ENCODE measurements around the gene RASGRF2. TPM values are rescaled to one million over a fixed set of nuclear protein-coding genes. Genes with fewer than 3 reads are reported as not detected.
A peak's percentile ranks its signal among the peaks of the same experiment; 100 is the strongest.
"Not testable (repeated sequence)": the region's sequence is repeated elsewhere in the genome, so short reads cannot be mapped to it uniquely, and the experiment has no call there.

Gene RASGRF2
- polyA plus RNA-seq, 2 of the 4 experiments (the other 2 are of a cell fraction), result 1.4 to 2.1 TPM

- DNase-seq (ENCODE audit: low read depth in 1 of 2, low spot score in 1 of 2) (no peak), FAIRE-seq (no peak), ATAC-seq (no peak)
- Histone ChIP-seq H3K9me3 (no peaks in the 10 kb centered on the region), H3K4me1 (no peaks in the 10 kb centered on the region), H3K4me3 (no peak overlapping the region), H3K27ac (no peak overlapping the region), H3K4me2 (no peak overlapping the region)
- POLR2A ChIA-PET, result no interaction called here
- 28% methylated on average over 3 of the region's 3 CpGs for WGBS (ENCODE audit: missing lambda C conversion rate)
- TF ChIP-seq POLR2A (IDR thresholded peaks at IDR 0.05; ENCODE audit: low read length) (no peak), ATOH8 (CRISPR knock-in tag; IDR thresholded peaks at IDR 0.05; ENCODE audit: low read depth) (no peak), ELK1 (IDR thresholded peaks at IDR 0.05; ENCODE audit: low read depth, low read length) (no peak), NR3C1 (IDR thresholded peaks at IDR 0.05) (no peak), CHD2 (IDR thresholded peaks at IDR 0.05; ENCODE audit: low read length, partially characterized antibody) (no peak), PHF8 (IDR thresholded peaks at IDR 0.05; ENCODE audit: borderline replicate concordance, low read depth) (no peak), RARB (CRISPR knock-in tag; IDR thresholded peaks at IDR 0.05) (no peak)
- CTCF ChIA-PET, result interaction anchor here (2.5 kb wide), 1 partner anchor 9 kb away, joined by 15 read pairs; no protein-coding TSS in a partner anchor
Observed at GRCh38 chr5:81117566-81117965, 157.4 kb downstream of the RASGRF2 start.

GRCh38 chr5:81121273-81121672, 161.1 kb downstream of the RASGRF2 start:
- FAIRE-seq, result no peak
- Histone ChIP-seq H3K4me3 (no peak overlapping the region), H3K4me1 (no peaks in the 10 kb centered on the region), H3K9me3 (no peaks in the 10 kb centered on the region), H3K4me2 (no peak overlapping the region), H3K27ac (no peak overlapping the region)
- no peak for ATAC-seq
- TF ChIP-seq TFCP2L1 (CRISPR knock-in tag; IDR thresholded peaks at IDR 0.05) (no peak), RNF2 (IDR thresholded peaks at IDR 0.05; ENCODE audit: borderline replicate concordance, low read depth) (no peak), FOSB (CRISPR knock-in tag; IDR thresholded peaks at IDR 0.05) (no peak), MAFK (IDR thresholded peaks at IDR 0.05; ENCODE audit: partially characterized antibody) (peak; percentile 19)
- DNase-seq (ENCODE audit: low read depth in 1 of 2, low spot score in 1 of 2), result no peak
- 66% methylated on average over 5 of the region's 5 CpGs for WGBS (ENCODE audit: missing lambda C conversion rate)
- CTCF ChIA-PET, result no interaction called here
- POLR2A ChIA-PET, result no interaction called here

GRCh38 chr5:81121836-81122630, 161.9 kb downstream of the RASGRF2 start:
- ChIA-PET POLR2A (no interaction called here), CTCF (interaction anchor here (1.5 kb wide), 1 partner anchor 14 kb away, joined by 5 read pairs; no protein-coding TSS in a partner anchor)
- Histone ChIP-seq H3K4me3 (no peak overlapping the region), H3K9me3 (no peaks in the 10 kb centered on the region), H3K27ac (no peak overlapping the region), H3K4me1 (no peaks in the 10 kb centered on the region), H3K4me2 (no peak overlapping the region)
- FAIRE-seq (no peak), DNase-seq (ENCODE audit: low read depth in 1 of 2, low spot score in 1 of 2) (no peak), ATAC-seq (no peak)
- no peak for TF ChIP-seq MAFK (IDR thresholded peaks at IDR 0.05; ENCODE audit: partially characterized antibody)
- no peak for TF ChIP-seq KDM5A (IDR thresholded peaks at IDR 0.05)
- no peak for TF ChIP-seq CHD2 (IDR thresholded peaks at IDR 0.05; ENCODE audit: low read length, partially characterized antibody)
- TF ChIP-seq RAD21 (conservative IDR thresholded peaks at IDR 0.05 in 1 of 2, IDR thresholded peaks at IDR 0.05 in 1 of 2), result no peak
- no peak for TF ChIP-seq ESRRA (IDR thresholded peaks at IDR 0.05; ENCODE audit: borderline replicate concordance, low read length)
- no peak for TF ChIP-seq CHD4 (IDR thresholded peaks at IDR 0.05; ENCODE audit: borderline replicate concordance)
- no peak for TF ChIP-seq HEYL (CRISPR knock-in tag; IDR thresholded peaks at IDR 0.05)
- TF ChIP-seq HOXB13 (CRISPR knock-in tag; IDR thresholded peaks at IDR 0.05; ENCODE audit: low read depth), result no peak
- TF ChIP-seq BHLHE40 (IDR thresholded peaks at IDR 0.05; ENCODE audit: low read depth, low read length), result no peak
- no peak for TF ChIP-seq EHF (CRISPR knock-in tag; IDR thresholded peaks at IDR 0.05)
- 50% methylated on average over 7 of the region's 7 CpGs for WGBS (ENCODE audit: missing lambda C conversion rate)

- H3K4me1 ChIP-seq; ATAC-seq; FAIRE-seq; H3K4me2 ChIP-seq; H3K4me3 ChIP-seq; CTCF ChIA-PET; H3K27ac ChIP-seq; DNase-seq (ENCODE audit: low read depth in 1 of 2, low spot score in 1 of 2); POLR2A ChIA-PET; H3K9me3 ChIP-seq: not testable (repeated sequence)
- 62% methylated on average over 6 of the region's 6 CpGs for WGBS (ENCODE audit: missing lambda C conversion rate)
Observed at GRCh38 chr5:81124689-81125088, 164.5 kb downstream of the RASGRF2 start.

Measured in A549 (cell line).